OCI-LY3 (cell line): ENCODE results near the gene EIF3L.

Source experiments
- EZH2phosphoT487 ChIP-seq: fragments of 200-600 bp; shearing (Covaris generic); IDR thresholded peaks from 2 replicates; pipeline ENCODE4 v1.6.1; 2018; ENCODE audit warnings: antibody characterized with exemption, mixed run types, low read depth
- TF ChIP-seq, protein P1 (sequence below): fragments of 200-600, 300-600 bp; sonication (generic); IDR thresholded peaks from 2 replicates; pipeline ENCODE4 v1.5.1; 2014; ENCODE audit warnings: antibody characterized with exemption, low read length, low read depth

DNA sequence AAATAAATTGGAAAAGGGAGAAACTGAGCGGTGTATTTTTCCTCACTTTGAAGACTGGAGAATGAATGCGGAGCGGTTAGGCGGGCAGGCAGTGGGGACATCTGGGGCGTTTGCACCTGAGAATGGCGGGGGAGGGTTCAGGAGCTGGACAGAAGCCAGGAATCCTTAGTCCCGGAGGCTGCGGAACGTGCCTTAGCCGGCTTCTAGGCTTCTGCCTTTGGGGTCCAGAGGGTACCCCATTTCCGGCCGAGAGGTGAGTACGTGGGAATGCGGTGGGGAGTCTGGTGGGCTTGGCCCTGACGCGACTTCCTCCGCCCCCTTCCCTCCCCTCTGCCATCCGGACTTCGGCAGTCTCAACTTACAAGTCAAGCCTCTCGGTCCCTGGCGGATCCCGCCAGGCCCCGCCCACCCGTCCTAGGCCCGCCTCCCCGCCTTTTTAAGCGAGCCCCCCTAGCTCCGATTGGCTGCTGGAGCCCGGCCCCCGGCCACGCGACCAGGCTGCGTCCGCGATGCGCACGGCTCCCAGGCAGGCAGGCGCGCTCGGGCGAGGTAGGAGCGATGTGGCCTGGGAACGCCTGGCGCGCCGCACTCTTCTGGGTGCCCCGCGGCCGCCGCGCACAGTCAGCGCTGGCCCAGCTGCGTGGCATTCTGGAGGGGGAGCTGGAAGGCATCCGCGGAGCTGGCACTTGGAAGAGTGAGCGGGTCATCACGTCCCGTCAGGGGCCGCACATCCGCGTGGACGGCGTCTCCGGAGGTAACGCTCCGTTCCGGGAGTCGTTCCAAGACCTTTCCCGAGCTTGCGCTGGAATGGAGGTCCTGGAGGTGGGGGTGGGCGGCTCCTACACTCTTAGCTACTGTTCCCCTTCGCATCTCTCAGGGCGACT lies 41.6 kb upstream of the EIF3L start, which contains the start of gene GCAT:
- TF ChIP-seq, protein P1, sequence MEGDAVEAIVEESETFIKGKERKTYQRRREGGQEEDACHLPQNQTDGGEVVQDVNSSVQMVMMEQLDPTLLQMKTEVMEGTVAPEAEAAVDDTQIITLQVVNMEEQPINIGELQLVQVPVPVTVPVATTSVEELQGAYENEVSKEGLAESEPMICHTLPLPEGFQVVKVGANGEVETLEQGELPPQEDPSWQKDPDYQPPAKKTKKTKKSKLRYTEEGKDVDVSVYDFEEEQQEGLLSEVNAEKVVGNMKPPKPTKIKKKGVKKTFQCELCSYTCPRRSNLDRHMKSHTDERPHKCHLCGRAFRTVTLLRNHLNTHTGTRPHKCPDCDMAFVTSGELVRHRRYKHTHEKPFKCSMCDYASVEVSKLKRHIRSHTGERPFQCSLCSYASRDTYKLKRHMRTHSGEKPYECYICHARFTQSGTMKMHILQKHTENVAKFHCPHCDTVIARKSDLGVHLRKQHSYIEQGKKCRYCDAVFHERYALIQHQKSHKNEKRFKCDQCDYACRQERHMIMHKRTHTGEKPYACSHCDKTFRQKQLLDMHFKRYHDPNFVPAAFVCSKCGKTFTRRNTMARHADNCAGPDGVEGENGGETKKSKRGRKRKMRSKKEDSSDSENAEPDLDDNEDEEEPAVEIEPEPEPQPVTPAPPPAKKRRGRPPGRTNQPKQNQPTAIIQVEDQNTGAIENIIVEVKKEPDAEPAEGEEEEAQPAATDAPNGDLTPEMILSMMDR, result no peak
- no peak for TF ChIP-seq EZH2phosphoT487
